Calu3 (cell line): ENCODE measurements around the gene ABHD4. TPM values are rescaled to one million over a fixed set of nuclear protein-coding genes. Genes with fewer than 3 reads are reported as not detected.
"Not testable (repeated sequence)": the region's sequence is repeated elsewhere in the genome, so short reads cannot be mapped to it uniquely, and the experiment has no call there.

Experiments
- BruUV-seq: library from RNA; stranded (reverse); fragments of 400-500 nt; replicated peaks from 2 replicates; lab custom pipeline; 2021; lab: Mats Ljungman, UMichigan
- CTCF ChIA-PET: fragments of 300-600 bp; sonication (Branson Sonifier 250); formaldehyde crosslinking; loops from one replicate; lab custom pipeline; 2022; ENCODE audit warnings: antibody characterized with exemption; lab: Charles Lee
- DNase-seq: peaks from one replicate; pipeline ENCODE4 v3.0.0; 2022
- H3K27ac Mint-ChIP-seq: one replicate; pipeline ENCODE4 v1.8.0; 2022; ENCODE audit warnings: mixed read lengths; ENCODE audit not compliant: unreplicated experiment
- H3K27me3 Mint-ChIP-seq: one replicate; pipeline ENCODE4 v1.8.0; 2022; ENCODE audit warnings: mixed read lengths; ENCODE audit not compliant: unreplicated experiment
- H3K36me3 Mint-ChIP-seq: one replicate; pipeline ENCODE4 v1.8.0; 2022; ENCODE audit warnings: mild to moderate bottlenecking, moderate library complexity, mixed read lengths; ENCODE audit not compliant: insufficient read depth, unreplicated experiment
- H3K4me1 Mint-ChIP-seq: one replicate; pipeline ENCODE4 v1.8.0; 2022; ENCODE audit warnings: mild to moderate bottlenecking, low read depth, mixed read lengths; ENCODE audit not compliant: unreplicated experiment
- H3K4me3 Mint-ChIP-seq: one replicate; pipeline ENCODE4 v1.8.0; 2022; ENCODE audit warnings: mild to moderate bottlenecking, low read depth, moderate library complexity, mixed read lengths; ENCODE audit not compliant: unreplicated experiment
- H3K9me3 Mint-ChIP-seq: one replicate; pipeline ENCODE4 v1.8.0; 2022; ENCODE audit warnings: low read depth, mixed read lengths; ENCODE audit not compliant: unreplicated experiment
- intact Hi-C: fragments of 100-400 bp; cut with micrococcal nuclease; formaldehyde crosslinking; loops from one replicate; pipeline ENCODE4 v1.10.0; 2022; ENCODE audit not compliant: unreplicated experiment
- total RNA-seq: library from RNA; stranded (reverse); gene quantifications from 2 replicates; pipeline ENCODE4 v1.2.3, GENCODE V29; 2022
- TF ChIP-seq, protein P1 (sequence below): fragments of 200-600 bp; IDR thresholded peaks from one replicate; pipeline ENCODE4 v1.8.0; 2022; ENCODE audit warnings: antibody characterized with exemption; ENCODE audit not compliant: unreplicated experiment

The ABHD4 gene
- total RNA-seq, 1 experiment from 2014 or later = 11.2 TPM

DNA sequence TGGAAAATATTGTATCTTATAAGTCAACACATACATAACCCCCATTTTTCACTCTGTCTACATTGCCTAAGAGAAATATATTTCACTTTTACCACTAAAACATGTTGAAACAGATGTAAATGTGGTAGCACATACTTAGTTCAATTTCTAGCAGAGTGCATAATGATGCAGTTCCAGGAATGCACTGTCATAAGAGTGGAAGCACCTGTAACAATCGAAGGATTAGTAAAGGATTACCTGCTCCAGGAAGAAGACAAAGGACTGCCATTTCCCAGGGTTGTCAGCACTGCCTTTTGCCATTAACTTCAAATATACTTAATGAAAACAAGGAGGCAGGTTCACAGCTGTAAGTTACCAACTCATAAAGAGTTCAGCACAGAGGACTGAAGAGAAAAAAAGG is 33.6 kb upstream of the ABHD4 start:
- Mint-ChIP-seq H3K27ac (peak overlapping the region; percentile 67), H3K36me3 (peaks cover 38% of the 10 kb centered on the region)
- intact Hi-C loops = no loop called here

DNA sequence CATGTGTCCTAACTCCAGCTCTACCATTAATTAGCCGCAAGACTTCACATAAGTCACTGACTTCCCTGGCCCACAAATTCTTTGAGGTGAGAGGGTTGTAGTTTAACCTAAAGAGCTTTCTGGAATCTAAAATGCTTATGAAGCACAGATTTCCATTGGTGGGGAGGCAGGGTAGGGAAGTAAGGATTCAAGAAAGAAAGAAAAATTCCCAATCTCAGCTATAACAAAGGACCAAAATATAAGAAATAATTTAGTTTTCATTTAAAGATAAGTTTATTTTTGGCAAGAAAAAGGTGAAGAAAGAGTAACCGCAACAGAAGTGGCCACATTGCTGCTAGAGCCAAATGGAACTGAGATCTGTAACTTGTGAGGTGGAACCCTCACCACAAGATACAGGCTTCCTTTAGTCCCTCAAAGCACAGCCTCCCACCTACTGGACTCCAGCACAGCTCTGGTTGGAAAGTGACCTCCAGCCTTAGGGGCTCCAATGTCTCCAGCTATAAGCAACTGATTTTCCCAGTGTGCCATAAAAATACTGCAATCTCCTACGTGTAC is 32.6 kb upstream of the ABHD4 start:
- Mint-ChIP-seq H3K36me3 (peaks cover 40% of the 10 kb centered on the region), H3K9me3 (no peaks in the 10 kb centered on the region), H3K27me3 (no peaks in the 10 kb centered on the region), H3K27ac (no peak overlapping the region), H3K4me1 (peaks cover 40% of the 10 kb centered on the region), H3K4me3 (no peak overlapping the region)
- CTCF ChIA-PET = no interaction called here
- no peak for DNase-seq
- no TSS peak for BruUV-seq
- intact Hi-C loops = no loop called here
- TF ChIP-seq, protein P1, sequence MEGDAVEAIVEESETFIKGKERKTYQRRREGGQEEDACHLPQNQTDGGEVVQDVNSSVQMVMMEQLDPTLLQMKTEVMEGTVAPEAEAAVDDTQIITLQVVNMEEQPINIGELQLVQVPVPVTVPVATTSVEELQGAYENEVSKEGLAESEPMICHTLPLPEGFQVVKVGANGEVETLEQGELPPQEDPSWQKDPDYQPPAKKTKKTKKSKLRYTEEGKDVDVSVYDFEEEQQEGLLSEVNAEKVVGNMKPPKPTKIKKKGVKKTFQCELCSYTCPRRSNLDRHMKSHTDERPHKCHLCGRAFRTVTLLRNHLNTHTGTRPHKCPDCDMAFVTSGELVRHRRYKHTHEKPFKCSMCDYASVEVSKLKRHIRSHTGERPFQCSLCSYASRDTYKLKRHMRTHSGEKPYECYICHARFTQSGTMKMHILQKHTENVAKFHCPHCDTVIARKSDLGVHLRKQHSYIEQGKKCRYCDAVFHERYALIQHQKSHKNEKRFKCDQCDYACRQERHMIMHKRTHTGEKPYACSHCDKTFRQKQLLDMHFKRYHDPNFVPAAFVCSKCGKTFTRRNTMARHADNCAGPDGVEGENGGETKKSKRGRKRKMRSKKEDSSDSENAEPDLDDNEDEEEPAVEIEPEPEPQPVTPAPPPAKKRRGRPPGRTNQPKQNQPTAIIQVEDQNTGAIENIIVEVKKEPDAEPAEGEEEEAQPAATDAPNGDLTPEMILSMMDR = no peak

More for the DNA sequence above, 33.6 kb upstream of the ABHD4 start:
- no peak overlapping the region for H3K4me3 Mint-ChIP-seq
- no peaks in the 10 kb centered on the region for H3K27me3 Mint-ChIP-seq
- no peaks in the 10 kb centered on the region for H3K9me3 Mint-ChIP-seq
- H3K4me1 Mint-ChIP-seq = peaks cover 43% of the 10 kb centered on the region
- TF ChIP-seq, protein P1 = no peak
- CTCF ChIA-PET = no interaction called here
- no TSS peak for BruUV-seq
- no peak for DNase-seq

DNA sequence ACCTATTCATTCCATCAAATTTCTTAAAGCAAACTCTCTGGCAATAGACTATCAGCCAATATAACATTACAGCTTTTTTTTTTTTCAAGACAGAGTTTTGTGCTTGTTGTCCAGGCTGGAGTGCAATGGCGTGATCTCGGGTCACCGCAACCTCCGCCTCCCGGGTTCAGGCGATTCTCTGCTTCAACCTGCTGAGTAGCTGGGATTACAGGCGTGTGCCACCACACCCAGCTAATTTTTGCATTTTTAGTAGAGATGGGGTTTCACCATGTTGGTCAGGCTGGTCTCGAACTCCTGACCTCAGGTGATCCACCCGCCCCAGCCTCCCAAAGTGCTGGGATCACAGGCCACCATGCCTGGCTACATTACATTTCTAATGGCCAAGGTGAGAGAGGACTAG is 31.8 kb upstream of the ABHD4 start:
- CTCF ChIA-PET = interaction anchor here (1.1 kb wide), 1 partner anchor 87 kb away, joined by 4 read pairs; no protein-coding TSS in a partner anchor
- intact Hi-C loops, DNase-seq: not testable (repeated sequence)

DNA sequence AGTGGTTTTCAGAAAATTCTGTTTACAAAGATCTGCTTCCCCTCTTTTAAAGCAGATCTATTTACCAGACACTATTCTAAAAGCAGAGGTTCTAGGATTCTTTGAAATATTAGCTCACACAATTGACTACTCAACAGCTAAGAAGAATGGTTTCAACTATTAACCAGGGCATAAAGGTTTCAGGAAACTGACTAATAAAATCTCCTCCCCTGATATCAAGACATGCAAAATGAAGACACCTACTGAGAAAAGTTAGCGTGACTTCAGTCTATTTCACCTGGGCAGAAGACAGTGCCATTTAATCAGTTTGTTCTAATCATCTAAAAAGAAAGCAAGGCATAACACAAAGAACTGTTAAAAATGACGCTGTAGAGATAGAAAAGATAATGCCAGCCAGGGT is 31.3 kb upstream of the ABHD4 start:
- peaks cover 33% of the 10 kb centered on the region for H3K36me3 Mint-ChIP-seq
- BruUV-seq = no TSS peak
- H3K27ac Mint-ChIP-seq = no peak overlapping the region
- no peak for DNase-seq
- H3K4me3 Mint-ChIP-seq = no peak overlapping the region
- intact Hi-C loops = no loop called here
- H3K9me3 Mint-ChIP-seq = no peaks in the 10 kb centered on the region
- H3K27me3 Mint-ChIP-seq = no peaks in the 10 kb centered on the region
- CTCF ChIA-PET = interaction anchor here (1.1 kb wide), 1 partner anchor 86 kb away, joined by 4 read pairs; no protein-coding TSS in a partner anchor
- peaks cover 29% of the 10 kb centered on the region for H3K4me1 Mint-ChIP-seq
- TF ChIP-seq, protein P1 = no peak

More for the DNA sequence above, 31.8 kb upstream of the ABHD4 start:
- not testable (repeated sequence) for H3K27me3 Mint-ChIP-seq, H3K4me3 Mint-ChIP-seq, H3K9me3 Mint-ChIP-seq, BruUV-seq, H3K27ac Mint-ChIP-seq
- peaks cover 35% of the 10 kb centered on the region for H3K4me1 Mint-ChIP-seq
- H3K36me3 Mint-ChIP-seq = peaks cover 37% of the 10 kb centered on the region

DNA sequence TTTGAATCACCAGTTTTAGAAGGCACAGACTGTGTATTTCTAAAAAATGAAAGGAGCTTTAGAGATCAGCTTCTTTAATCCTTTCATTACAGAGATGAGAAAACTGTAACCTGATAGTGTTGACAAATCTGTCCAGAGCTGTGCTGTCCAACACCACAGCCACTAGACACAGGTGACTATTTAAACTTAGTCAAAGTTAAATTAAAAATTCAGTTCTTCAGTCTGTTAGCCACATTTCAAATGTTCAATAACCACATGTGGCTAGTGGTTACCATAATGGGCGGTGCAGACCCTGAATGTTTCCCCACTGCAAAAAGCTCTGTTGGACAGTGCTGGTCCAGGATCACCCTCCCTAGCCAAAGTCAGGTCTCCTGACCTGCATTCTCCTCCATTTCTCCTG is 30.7 kb upstream of the ABHD4 start:
- intact Hi-C loops = no loop called here
- CTCF ChIA-PET = interaction anchor here (1.1 kb wide), 1 partner anchor 86 kb away, joined by 4 read pairs; no protein-coding TSS in a partner anchor
- Mint-ChIP-seq H3K36me3 (peaks cover 39% of the 10 kb centered on the region), H3K27ac (no peak overlapping the region), H3K4me1 (peaks cover 29% of the 10 kb centered on the region), H3K9me3 (no peaks in the 10 kb centered on the region), H3K27me3 (no peaks in the 10 kb centered on the region), H3K4me3 (no peak overlapping the region)
- BruUV-seq = no TSS peak
- DNase-seq = no peak
- TF ChIP-seq, protein P1 = no peak
